HEK293T (cell line): ENCODE measurements around the gene ETV6.

Source experiments
- ARNT ChIP-seq: fragments of 450-650 bp; IDR thresholded peaks from 2 replicates; pipeline ENCODE4 v1.6.1; 2017; ENCODE audit warnings: mild to moderate bottlenecking
- BHLHE40 ChIP-seq: fragments of 450-650 bp; IDR thresholded peaks from 2 replicates; pipeline ENCODE4 v1.6.1; 2016; ENCODE audit warnings: mild to moderate bottlenecking, moderate library complexity, borderline replicate concordance
- CTBP1 ChIP-seq: fragments of 450-650 bp; IDR thresholded peaks from 2 replicates; pipeline ENCODE4 v1.6.1; 2016; ENCODE audit warnings: borderline replicate concordance
- HDGF ChIP-seq: fragments of 450-650 bp; IDR thresholded peaks from 2 replicates; pipeline ENCODE4 v1.6.1; 2017; ENCODE audit warnings: antibody characterized with exemption, borderline replicate concordance
- NFRKB ChIP-seq: fragments of 450-650 bp; IDR thresholded peaks from 2 replicates; pipeline ENCODE4 v1.6.1; 2016; ENCODE audit warnings: mild to moderate bottlenecking, moderate library complexity
- PKNOX1 ChIP-seq: fragments of 450-650 bp; IDR thresholded peaks from 2 replicates; pipeline ENCODE4 v1.6.1; 2016
- SP1 ChIP-seq: fragments of 450-650 bp; IDR thresholded peaks from 2 replicates; pipeline ENCODE4 v1.6.1; 2017
- SUZ12 ChIP-seq: fragments of 450-650 bp; IDR thresholded peaks from 2 replicates; pipeline ENCODE4 v1.6.1; 2016; ENCODE audit warnings: mild to moderate bottlenecking

DNA sequence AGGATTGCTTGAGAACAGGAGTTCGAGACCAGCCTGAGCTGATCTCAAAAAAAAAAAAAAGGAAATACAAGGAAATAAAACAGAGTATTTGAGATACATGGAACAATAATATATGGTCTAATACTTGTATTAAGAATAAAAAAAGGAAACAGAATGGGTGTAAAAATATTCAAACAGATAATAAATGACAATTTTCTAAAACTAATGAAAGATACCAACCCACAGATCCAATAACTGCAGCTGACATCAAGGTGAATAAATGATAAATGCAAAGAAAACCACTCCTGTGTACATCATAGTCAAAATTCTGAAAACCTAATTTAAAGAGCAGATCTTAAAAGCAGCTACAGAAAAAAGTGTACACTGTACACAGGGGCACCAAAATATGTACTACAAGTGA, 4.1 kb upstream of the ETV6 start:
- TF ChIP-seq SUZ12 (no peak), BHLHE40 (no peak), SP1 (no peak), CTBP1 (no peak), NFRKB (no peak), ARNT (no peak), HDGF (no peak), PKNOX1 (no peak)
